HFF-Myc (cell line): ENCODE measurements around the gene ASB10.

ENCODE experiments used
- DNase-seq: peaks from one replicate; pipeline ENCODE4 v3.0.0-alpha.2; 2011; ENCODE audit warnings: low read depth; ENCODE audit errors: extremely low read depth
- H3K4me3 ChIP-seq: replicated peaks from 2 replicates; pipeline ENCODE4 v1.5.1; 2011; ENCODE audit warnings: low read depth, mild to moderate bottlenecking, control low read depth, low read length
- CTCF ChIP-seq: IDR thresholded peaks from 2 replicates; pipeline ENCODE4 v1.5.1; 2012; ENCODE audit warnings: mild to moderate bottlenecking, low read depth, low read length, control low read depth; ENCODE audit errors: missing control alignments

ASB10 gene

GRCh38 chr7:151195616-151196450 is 8.8 kb upstream of the ASB10 start:
- TF ChIP-seq CTCF, result no peak
- no peak overlapping the region for H3K4me3 ChIP-seq
- DNase-seq, result no peak

- DNase-seq, result no peak
- no peak overlapping the region for H3K4me3 ChIP-seq
- no peak for TF ChIP-seq CTCF
Measured at GRCh38 chr7:151194188-151194587, 7.1 kb upstream of the ASB10 start.

GRCh38 chr7:151193203-151193978 is 6.3 kb upstream of the ASB10 start:
- H3K4me3 ChIP-seq, result no peak overlapping the region
- no peak for TF ChIP-seq CTCF
- DNase-seq, result no peak

DNA sequence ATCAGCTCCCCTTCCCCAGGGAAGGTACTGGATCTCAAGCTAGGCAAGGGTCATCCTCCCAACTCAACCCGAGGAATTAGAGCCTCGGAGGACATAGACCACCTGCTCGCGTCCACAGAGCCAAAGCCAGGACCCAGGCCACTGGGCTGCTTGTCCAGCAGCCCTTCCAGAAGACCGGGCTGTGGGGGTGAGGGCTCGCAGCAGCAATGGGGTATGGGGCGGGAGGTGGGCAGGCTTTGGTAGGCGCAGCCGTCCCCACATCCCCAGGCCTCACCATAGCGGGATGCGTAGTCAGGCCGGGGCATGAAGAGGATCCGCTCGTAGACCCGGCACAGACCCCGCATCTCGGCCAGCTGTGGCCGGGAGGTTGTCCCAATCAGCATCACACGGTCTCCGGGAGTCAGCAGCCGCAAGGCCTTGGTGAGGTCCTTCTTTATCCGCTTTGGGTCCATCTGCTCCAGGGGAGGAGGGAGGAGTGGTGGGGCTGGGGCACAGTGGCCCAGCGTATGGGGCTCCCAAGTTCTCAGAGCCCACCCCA is 5.0 kb upstream of the ASB10 start:
- no peak for DNase-seq
- no peak overlapping the region for H3K4me3 ChIP-seq
- no peak for TF ChIP-seq CTCF

DNA sequence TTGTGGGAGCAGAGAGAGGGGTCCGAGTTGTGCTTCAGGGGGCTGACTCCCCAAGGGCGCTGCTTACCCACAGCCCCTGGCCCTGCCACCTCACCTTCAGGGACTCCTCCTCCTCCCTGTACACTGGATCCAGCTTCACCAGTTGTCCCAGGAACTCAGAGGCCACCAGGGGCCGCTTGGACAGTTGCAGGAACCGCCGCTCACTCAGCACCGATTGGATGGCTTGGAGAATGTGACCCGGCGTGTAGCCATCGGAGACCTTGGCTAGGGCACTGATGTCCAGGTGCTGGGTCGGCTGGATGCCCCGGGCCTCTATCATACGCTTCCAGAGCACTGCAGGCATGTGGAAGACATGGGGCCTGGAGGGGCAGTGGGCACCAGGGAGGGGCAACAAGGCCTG is 4.5 kb upstream of the ASB10 start:
- TF ChIP-seq CTCF, result no peak
- no peak overlapping the region for H3K4me3 ChIP-seq

GRCh38 chr7:151189038-151189437 is 2.0 kb upstream of the ASB10 start:
- no peak for TF ChIP-seq CTCF
- H3K4me3 ChIP-seq, result no peak overlapping the region
- DNase-seq, result no peak

More for the DNA sequence above, 4.5 kb upstream of the ASB10 start:
- DNase-seq, result no peak
